GM21619 (cell line): ENCODE results near the gene LGR6.
"Not testable (repeated sequence)": the region's sequence is repeated elsewhere in the genome, so short reads cannot be mapped to it uniquely, and the experiment has no call there.

Experiments used
- ATAC-seq: cut with Tn5 transposase; IDR thresholded peaks from one replicate; pipeline ENCODE4 v1.9.1; 2021; ENCODE audit not compliant: unreplicated experiment

LGR6 gene, protein sequence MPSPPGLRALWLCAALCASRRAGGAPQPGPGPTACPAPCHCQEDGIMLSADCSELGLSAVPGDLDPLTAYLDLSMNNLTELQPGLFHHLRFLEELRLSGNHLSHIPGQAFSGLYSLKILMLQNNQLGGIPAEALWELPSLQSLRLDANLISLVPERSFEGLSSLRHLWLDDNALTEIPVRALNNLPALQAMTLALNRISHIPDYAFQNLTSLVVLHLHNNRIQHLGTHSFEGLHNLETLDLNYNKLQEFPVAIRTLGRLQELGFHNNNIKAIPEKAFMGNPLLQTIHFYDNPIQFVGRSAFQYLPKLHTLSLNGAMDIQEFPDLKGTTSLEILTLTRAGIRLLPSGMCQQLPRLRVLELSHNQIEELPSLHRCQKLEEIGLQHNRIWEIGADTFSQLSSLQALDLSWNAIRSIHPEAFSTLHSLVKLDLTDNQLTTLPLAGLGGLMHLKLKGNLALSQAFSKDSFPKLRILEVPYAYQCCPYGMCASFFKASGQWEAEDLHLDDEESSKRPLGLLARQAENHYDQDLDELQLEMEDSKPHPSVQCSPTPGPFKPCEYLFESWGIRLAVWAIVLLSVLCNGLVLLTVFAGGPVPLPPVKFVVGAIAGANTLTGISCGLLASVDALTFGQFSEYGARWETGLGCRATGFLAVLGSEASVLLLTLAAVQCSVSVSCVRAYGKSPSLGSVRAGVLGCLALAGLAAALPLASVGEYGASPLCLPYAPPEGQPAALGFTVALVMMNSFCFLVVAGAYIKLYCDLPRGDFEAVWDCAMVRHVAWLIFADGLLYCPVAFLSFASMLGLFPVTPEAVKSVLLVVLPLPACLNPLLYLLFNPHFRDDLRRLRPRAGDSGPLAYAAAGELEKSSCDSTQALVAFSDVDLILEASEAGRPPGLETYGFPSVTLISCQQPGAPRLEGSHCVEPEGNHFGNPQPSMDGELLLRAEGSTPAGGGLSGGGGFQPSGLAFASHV

DNA sequence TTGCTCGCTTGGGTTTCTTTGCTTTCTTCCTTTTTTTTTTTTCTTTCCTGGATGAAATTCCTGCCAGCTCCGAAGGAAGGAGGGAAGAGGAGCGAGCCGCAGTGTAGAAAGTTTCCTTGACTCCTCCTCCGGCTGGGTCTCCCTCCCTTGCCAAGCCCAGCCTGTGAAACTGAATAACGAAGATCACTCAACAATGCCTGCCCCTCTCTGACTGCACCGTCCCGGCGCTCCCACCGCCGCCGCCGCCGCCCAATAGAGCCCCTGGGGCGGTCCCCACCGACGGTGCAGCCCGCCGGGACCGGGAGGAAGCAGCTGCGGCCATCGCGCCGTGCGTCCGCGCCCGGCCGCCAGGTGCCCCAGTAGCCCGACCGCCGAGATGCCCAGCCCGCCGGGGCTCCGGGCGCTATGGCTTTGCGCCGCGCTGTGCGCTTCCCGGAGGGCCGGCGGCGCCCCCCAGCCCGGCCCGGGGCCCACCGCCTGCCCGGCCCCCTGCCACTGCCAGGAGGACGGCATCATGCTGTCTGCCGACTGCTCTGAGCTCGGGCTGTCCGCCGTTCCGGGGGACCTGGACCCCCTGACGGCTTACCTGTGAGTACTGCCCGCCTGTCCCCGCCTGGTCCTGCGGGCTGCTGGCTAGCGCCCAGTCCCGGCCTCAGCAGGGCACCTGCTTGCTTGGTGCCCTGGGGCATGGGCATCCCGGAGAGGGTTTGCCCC lies at the start of gene LGR6:
Gene LGR6 (plus strand): TSS at position 186 of the 714 bp plus-strand sequence. CDS start 191 bp downstream, at position 377.
- ATAC-seq = no peak

DNA sequence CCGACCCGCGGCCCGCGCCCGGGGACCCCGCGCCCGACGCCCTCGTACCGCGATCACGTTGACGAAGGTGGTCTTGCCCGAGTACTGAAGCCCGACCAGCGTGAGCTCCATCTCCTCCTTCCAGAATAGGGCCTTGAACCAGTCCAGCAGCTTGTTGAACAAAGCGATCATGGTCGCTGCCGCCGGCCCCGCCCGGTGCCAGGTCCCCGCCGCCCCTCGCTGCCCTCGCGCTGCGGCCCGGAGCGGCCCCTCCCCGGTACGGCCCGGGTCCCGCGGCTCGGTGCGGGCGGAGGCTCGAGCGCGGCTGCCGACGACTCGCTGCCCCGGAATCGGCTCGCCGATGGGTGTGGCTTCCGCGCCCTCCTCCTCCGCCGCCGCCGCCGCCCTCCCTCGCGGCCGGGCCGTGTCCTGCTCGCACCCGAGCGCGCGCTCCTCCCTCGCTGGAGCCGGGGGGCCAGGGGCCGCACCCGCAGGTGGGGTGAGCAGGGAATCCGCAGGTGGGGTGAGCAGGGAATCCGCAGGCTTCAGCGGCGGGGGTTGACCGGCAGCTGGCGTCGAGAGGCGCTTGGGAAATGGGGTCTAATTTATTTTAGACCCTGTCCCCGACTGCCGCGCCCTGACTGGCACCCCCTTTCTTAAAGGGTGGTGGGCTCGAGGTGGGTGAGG lies 49.1 kb upstream of the LGR6 start, which contains the start of gene ARL8A:
Gene ARL8A (minus strand): TSS at position 336 of the 666 bp plus-strand sequence. CDS start 165 bp downstream, at position 171.
- peak; percentile 63 for ATAC-seq

DNA sequence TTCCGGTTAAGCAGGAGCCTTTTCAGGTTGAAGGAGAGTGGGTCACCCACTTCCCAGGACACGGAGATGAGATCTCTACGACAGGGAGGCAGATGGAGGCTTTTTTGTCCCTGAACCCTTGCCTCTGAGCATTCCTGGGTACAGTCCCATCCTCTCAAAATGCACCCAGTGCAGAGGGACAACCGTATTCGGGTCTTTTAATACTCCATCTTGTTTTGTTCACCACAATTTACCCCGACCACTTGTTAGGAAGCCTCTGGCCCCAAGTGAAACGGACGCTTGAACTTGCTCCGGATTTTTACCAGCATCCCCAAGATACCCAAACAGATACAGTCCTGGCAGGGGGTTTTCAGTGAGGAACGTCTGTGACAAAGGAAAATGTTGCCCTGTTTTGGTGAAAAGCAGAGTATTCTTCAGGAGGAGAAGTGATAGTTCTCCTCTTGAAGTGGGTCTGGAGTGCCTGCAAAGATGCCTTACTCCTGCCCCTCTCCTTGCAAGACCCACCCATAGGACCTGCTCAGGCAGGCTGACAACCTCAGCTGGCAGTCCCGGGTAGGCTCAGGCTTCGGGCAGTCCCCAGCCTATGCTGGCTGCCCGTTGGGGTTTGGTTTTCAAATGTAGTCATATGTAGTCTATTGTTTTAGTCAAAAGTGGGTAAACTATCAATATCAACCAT lies 48.4 kb upstream of the LGR6 start:
- no peak for ATAC-seq

DNA sequence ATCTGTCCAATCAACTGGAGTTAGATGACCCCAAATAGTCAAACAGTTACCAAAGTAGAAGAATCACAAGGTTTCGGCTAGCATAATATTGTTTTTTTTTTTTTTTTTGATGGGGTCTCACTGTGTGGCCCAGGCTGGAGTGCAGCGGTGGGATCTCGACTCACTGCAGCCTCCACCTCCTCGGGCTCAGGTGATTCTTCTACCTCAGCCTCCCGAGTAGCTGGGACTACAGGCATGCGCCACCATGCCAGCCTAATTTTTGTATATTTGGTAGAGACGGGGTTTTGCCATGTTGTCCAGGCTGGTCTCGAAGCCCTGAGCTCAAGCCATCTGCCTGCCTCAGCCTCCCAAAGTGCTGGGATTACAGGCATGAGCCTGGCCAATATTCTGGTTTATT lies 47.9 kb upstream of the LGR6 start:
- ATAC-seq = not testable (repeated sequence)

DNA sequence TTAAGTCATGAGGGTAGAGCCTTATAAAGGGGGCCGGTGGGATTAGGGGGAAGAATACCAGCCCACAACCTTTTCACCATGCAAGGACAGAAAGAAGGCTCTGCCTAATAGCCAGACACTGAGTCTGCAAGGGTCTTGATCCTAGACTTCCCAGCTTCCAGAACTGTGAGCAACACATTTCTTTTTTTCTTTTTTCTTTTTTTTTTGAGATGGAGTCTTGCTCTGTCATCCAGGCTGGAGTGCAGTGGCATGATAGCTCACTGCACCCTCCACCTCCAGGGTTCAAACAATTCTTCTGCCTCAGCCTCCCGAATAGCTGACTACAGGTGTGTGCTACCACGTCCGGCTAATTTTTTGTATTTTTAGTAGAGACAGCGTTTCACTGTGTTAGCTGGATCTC lies 47.3 kb upstream of the LGR6 start:
- no peak for ATAC-seq

DNA sequence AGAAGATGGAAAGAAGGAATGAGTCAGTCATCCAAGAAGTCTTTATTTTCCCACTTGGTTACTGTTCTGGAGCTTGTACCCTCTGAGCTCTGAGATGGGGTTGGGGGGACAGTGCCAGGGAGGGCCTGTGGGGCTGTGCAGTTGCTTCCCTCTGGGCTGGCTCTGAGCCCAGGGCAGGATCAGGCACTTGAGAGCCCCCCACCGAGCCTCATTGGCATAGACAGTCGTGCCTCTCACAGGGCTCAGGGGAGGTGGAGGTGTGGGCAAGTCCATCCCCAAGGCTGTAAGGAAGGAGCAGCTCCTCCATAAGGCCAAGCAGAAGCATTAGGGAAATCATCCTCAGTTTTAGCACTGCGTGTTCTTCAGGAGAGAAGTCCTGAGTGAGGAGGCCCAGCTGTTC lies 46.6 kb upstream of the LGR6 start:
- no peak for ATAC-seq

DNA sequence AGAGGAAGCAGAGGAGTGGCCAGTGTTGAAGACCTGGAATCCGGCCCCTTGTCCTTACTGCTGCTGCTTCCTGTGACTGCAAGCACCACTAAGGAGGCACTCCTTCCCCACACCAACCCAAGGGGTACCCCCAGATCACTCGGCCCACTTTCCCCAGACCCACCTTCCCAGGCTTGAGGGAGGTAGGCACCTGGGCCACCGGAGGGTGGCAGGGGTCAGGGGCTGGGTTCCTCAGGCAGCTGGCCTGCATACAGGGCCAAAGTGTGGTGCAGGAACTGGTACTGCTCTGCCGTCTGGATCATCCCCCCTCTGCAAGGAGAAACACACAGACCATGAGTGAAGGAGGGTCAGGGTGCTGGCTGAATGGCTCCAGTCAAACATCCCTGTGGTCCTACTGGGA lies 45.2 kb upstream of the LGR6 start:
- no peak for ATAC-seq

DNA sequence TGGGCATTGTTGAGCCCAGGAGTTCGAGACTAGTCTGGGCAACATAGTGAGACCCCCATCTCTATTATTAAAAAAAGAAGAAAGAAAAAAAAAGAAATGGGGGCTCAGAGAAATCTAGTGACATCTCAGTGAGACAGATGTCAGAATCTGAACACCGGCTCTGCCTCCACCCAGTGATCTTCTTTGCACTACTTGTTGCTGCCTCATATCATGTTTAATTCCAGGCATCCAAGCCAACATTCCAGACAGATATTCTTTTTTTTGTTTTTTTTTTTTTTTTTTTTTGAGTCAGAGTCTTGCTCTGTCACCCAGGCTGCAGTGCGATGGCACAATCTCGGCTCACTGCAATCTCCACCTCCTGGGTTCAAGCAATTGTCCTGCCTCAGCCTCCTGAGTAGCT lies 44.0 kb upstream of the LGR6 start:
- no peak for ATAC-seq

DNA sequence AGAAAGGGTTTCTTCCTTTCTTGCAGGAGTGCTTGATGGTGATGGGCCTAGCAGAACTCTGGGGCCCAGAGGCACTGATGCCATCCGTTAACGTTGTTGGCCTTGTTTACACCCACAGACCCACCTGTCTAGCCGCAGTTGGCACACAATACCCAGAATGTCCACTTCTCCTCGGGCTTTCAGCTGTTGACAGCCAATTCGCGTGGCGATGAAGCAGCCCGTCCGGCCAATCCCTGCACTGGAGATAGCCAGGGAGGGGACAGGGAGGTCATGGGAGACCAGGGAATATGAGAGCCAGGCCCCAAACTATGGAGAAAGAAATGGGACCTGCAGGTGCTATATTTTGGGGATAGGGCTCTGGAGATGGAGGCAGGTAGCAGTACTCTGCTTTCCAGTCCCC lies 43.4 kb upstream of the LGR6 start:
- ATAC-seq = no peak

DNA sequence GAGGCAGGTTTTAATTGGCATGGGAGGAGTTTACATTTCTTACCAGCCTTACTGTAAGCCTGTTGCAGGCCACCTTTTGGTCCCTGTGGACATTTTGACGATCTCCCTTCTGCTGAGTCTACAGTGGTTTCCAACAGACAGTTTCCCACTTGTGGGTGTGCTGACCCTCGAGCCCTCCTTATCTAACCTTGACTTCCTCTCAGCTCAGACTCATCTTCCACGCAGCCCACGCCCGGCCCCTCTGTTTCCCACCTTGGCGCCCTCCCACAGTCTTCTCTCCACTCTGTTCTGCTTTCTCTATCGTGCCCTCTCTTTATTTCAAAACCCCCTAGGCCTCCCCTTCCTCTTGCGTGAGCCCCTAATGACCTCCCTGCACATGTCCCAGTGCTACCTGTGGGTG lies 43.0 kb upstream of the LGR6 start:
- no peak for ATAC-seq

DNA sequence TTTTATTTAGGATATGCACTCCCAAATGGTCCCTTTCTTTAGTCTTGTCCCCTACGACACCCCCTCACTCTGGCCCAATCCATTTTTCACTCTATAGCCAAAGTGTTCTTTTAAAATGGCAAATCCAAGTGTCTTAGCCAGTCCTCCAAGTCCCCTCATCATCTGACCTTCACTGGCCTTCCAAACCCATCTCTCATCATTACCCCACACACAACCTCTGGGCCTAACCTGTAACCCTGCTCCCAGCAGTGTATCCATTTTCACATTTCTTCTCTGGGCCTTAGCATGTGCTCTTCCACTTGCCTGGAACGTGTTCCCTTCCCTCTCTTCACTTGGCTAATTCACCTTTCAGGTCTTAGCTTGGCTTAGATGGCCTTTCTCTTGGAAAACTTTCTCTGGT lies 42.6 kb upstream of the LGR6 start:
- no peak for ATAC-seq

DNA sequence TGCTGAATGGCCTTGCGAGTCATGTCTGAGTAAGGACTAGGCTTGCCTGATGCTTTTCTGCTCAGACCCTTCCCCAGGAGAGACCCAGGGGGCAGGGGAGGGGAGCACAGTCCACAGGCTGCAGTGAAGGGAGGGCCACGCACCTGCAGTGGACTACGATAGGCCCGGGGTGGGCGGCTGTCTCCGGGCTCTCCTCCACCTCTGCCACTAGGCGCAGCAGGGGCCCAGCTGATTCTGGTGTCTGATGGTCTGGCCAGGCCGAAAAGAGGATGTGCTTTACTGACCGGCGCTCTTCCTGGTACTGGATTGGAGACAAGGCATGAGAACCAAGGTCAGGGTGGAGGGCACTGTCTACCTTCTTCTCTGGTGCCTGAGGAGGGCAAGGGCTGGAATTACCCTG lies 41.2 kb upstream of the LGR6 start:
- ATAC-seq = no peak

DNA sequence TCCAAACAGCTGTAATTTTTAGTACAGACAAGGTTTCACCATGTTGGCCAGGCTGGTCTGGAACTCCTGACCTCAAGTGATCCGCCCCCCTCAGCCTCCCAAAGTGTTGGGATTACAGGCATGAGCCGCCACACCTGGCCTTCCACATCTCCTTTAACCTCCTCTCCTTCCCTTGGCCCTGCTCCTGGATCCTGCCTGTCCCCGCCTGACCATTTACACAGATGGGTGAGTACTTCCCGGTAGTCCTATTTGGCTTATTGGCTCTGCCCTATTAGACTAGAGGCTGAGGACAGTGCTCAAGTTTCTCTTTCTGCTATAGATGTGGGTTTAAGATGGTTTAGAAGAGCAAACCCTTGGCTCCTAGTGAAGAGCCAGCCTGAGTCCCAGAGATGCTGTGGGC lies 40.3 kb upstream of the LGR6 start:
- no peak for ATAC-seq

DNA sequence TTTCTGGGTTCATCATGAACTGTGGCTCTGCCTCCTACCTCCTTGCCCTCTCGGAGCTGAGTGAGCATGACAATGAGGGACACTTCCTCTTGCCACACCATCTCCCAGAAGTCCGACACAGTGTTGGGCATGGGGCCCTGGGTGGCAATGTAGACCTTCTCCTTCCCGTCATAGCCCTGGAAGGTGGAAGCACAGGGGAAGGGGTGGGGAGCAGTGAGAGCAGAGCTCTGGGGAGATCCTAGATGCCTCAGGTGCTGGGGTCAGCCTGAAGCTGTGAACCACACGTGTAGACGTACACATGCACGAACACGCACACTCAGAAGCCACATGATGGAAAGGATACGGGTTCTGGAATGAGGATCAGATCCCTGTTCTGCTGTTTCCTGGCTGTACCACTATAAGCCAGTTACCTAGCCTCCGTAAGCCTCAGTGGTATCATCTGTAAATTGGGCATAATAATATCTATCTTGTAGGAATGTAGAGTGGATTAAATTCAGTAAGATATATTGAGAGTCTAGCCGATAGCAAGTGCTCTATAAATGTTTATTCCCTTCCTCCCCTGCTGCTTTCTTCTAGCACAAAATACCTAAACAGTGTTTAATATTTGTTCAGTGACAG lies 39.3 kb upstream of the LGR6 start:
- no peak for ATAC-seq

DNA sequence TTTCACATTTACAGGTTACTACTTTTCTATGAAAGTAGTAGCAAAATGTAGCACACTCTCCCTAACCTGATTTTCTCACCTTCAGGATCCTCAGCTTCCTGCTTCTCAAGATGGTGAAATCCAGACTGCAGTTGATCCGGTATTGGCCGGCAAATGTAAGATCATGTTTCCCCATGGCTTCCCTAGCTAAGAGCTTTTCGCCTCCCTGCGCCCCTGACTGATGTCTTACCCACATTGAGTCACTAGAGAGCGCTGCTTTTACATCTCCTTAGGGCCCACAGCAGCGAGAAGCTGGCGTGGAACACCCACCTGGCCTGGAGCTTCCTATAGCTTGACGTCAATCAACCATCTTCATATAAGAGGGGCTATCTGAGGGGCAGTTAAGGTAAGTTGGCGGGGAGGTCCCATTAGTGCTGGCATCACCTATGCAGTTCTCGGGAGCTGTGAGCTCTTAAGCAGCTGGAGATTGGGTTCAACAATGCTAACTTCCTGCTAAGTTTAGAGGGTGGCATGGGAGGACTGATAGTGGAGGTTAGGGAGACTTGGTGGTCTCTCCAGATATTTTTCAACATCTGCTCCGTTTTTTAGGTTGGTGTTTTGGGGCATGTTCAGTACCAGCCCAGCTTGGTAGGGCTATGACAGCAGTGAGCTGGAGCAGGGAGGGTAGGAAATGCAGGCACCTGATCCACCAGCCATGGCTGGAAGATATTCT lies 38.7 kb upstream of the LGR6 start:
- ATAC-seq = no peak

DNA sequence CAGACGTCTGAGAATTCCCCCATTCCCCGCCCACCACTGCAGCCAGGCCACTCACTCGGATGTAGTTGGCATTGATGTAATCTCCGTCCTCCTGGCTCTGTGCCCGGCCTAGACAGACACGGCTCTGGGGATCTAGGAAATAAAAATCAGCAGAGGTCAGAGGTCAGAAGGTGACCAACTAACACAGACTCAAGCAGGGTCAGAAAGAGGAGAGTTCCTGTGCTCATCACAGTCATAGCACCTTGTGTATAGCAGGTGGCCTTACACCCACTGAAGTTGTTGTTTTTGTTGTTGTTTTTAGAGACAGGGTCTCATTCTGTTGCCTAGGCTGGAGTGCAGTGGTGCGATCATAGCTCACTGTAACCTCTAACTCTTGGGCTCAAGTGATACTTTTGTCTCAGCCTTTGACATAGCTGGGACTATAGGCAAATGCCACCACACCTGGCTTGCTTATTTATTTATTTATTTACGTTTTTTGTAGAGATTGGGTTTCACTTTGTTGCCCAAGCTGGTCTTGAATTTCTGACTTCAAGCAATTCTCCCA lies 38.0 kb upstream of the LGR6 start:
- ATAC-seq = no peak

DNA sequence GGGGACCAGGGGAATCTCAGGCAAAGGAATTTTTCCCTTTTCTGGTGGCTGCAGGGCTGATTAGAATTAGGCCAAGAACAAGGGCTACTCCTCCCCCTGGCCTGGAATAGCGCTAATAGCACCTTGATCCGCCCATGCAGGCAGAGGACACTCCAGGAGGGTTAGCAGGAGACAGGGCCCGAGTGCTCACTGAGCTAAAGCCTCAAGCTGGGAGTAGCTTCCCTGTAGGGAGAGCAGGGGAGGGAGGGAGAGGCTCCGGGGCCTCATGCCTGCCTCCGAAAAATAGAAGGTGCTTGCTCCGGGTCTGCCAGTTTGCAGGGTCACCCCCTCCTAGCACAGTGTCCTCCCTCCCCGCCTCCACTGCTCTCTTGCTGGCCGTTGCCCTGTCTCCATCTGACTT lies 37.0 kb upstream of the LGR6 start:
- ATAC-seq = no peak

DNA sequence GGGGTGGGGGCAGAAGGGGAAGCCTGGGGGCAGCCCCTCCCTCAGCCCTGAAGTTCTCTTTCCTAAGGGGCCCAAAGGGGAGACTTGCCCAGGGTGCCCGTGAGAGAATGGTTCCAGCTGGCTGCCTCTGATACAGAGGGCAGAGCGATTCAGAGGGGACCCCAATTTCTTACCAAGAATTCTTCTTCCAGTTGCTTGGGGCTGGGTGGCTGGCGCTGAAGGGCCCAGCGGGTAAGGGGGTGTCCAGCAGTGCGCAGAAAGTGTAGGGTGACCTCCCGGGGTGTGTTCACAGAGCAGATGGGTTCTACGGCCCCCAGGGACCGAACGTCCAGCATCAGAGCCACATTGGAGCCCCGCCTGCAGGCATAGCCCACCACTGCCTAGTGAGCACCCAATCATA lies 35.7 kb upstream of the LGR6 start:
- no peak for ATAC-seq
